Fibroblast of lung (primary cell): ENCODE results near the gene BCAN. TPM values are rescaled to one million over a fixed set of nuclear protein-coding genes. Genes with fewer than 3 reads are reported as not detected.

Experiments used
- DNase-seq, 2 donors: peaks; one replicate each; pipeline versions ENCODE4 v3.0.0 to v3.0.0-alpha.2; 2010; ENCODE audit warnings: low read depth in 2 of 2
- H2AFZ ChIP-seq: 2 replicates; pipeline ENCODE4 v1.5.1; 2012; ENCODE audit warnings: low read length, control low read depth, inconsistent platforms
- H3K27ac ChIP-seq: 2 replicates; pipeline ENCODE4 v1.5.1; 2011; ENCODE audit warnings: low read length, control low read depth; ENCODE audit not compliant: insufficient read depth
- H3K27me3 ChIP-seq: 2 replicates; pipeline ENCODE4 v1.5.1; 2011; ENCODE audit warnings: mild to moderate bottlenecking, low read length; ENCODE audit not compliant: control insufficient read depth, insufficient read depth
- H3K36me3 ChIP-seq: 2 replicates; pipeline ENCODE4 v1.5.1; 2011; ENCODE audit warnings: low read length; ENCODE audit not compliant: control insufficient read depth, insufficient read depth
- H3K4me1 ChIP-seq: 2 replicates; pipeline ENCODE4 v1.5.1; 2011; ENCODE audit warnings: low read length; ENCODE audit not compliant: control insufficient read depth, insufficient read depth; ENCODE audit errors: extremely low read depth
- H3K4me2 ChIP-seq: 2 replicates; pipeline ENCODE4 v1.5.1; 2011; ENCODE audit warnings: low read length, control low read depth; ENCODE audit not compliant: insufficient read depth; ENCODE audit errors: extremely low read depth
- H3K4me3 ChIP-seq, 4 experiments: fragments of 200-600 bp in 1 of 4; sonication (generic) in 1 of 4; replicated peaks in 1 of 4; 2 replicates each; pipeline ENCODE4 v1.5.1; 2011 to 2016; ENCODE audit warnings: low read length in 4 of 4, low read depth in 3 of 4, mild to moderate bottlenecking in 3 of 4, control low read depth in 2 of 4, inconsistent platforms in 1 of 4, mixed read lengths in 1 of 4; ENCODE audit not compliant: insufficient read depth in 1 of 4; ENCODE audit errors: control extremely low read depth in 1 of 4
- H3K79me2 ChIP-seq: 2 replicates; pipeline ENCODE4 v1.5.1; 2012; ENCODE audit warnings: mild to moderate bottlenecking, low read length, inconsistent platforms; ENCODE audit not compliant: control insufficient read depth, insufficient read depth
- H3K9ac ChIP-seq: 2 replicates; pipeline ENCODE4 v1.5.1; 2011; ENCODE audit warnings: mild to moderate bottlenecking, low read length, control low read depth; ENCODE audit not compliant: insufficient read depth
- H3K9me3 ChIP-seq: 2 replicates; pipeline ENCODE4 v1.5.1; 2012; ENCODE audit warnings: low read depth, low read length; ENCODE audit not compliant: control insufficient read depth, insufficient read depth
- H4K20me1 ChIP-seq: 2 replicates; pipeline ENCODE4 v1.5.1; 2011; ENCODE audit warnings: low read length; ENCODE audit not compliant: control insufficient read depth, insufficient read depth; ENCODE audit errors: extremely low read depth
- EZH2 ChIP-seq: IDR thresholded peaks from 2 replicates; pipeline ENCODE4 v1.5.1; 2012; ENCODE audit warnings: low read length, control low read depth, mild to moderate bottlenecking; ENCODE audit errors: missing control alignments
- polyA minus RNA-seq: library from RNA; depleted of rRNA, polyadenylated mRNA; stranded (reverse); fragments of >200 nt; gene quantifications from 2 replicates; pipeline ENCODE4 v1.2.3, GENCODE V29; 2011; ENCODE audit warnings: low replicate concordance
- polyA plus RNA-seq, 2 donors: library from polyadenylated mRNA; depleted of rRNA in 1 of 2; stranded (reverse) in 1 of 2; unstranded in 1 of 2; fragments of >200 nt; gene quantifications; 2 replicates each; pipeline ENCODE4 v1.2.1, GENCODE V29; 2011 to 2012; ENCODE audit warnings: missing spikeins in 1 of 2
- total RNA-seq: library from RNA; depleted of rRNA; stranded (reverse); fragments of >200 nt; gene quantifications from 2 replicates; pipeline ENCODE4 v1.2.1, GENCODE V29; 2014
- TF ChIP-seq, protein P1 (sequence below), 2 donors: IDR thresholded peaks in 1 of 2; conservative IDR thresholded peaks in 1 of 2; 1 replicate in 1 of 2; 2 replicates in 1 of 2; pipeline ENCODE4 v1.5.1; 2011 to 2012; ENCODE audit warnings: low read length in 2 of 2, control low read depth in 1 of 2, inconsistent platforms in 1 of 2, low read depth in 1 of 2, mild to moderate bottlenecking in 1 of 2

Gene BCAN, protein sequence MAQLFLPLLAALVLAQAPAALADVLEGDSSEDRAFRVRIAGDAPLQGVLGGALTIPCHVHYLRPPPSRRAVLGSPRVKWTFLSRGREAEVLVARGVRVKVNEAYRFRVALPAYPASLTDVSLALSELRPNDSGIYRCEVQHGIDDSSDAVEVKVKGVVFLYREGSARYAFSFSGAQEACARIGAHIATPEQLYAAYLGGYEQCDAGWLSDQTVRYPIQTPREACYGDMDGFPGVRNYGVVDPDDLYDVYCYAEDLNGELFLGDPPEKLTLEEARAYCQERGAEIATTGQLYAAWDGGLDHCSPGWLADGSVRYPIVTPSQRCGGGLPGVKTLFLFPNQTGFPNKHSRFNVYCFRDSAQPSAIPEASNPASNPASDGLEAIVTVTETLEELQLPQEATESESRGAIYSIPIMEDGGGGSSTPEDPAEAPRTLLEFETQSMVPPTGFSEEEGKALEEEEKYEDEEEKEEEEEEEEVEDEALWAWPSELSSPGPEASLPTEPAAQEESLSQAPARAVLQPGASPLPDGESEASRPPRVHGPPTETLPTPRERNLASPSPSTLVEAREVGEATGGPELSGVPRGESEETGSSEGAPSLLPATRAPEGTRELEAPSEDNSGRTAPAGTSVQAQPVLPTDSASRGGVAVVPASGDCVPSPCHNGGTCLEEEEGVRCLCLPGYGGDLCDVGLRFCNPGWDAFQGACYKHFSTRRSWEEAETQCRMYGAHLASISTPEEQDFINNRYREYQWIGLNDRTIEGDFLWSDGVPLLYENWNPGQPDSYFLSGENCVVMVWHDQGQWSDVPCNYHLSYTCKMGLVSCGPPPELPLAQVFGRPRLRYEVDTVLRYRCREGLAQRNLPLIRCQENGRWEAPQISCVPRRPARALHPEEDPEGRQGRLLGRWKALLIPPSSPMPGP
- under 0.01 TPM in 1 of 2 replicates, not detected in the other for total RNA-seq
- polyA plus RNA-seq = 0.03 and 0.05 TPM in 2 replicates
- polyA plus RNA-seq (2012) = 0.07 and 0.17 TPM in 2 replicates
- 0.89 TPM in 1 of 2 replicates, not detected in the other for polyA minus RNA-seq

DNA sequence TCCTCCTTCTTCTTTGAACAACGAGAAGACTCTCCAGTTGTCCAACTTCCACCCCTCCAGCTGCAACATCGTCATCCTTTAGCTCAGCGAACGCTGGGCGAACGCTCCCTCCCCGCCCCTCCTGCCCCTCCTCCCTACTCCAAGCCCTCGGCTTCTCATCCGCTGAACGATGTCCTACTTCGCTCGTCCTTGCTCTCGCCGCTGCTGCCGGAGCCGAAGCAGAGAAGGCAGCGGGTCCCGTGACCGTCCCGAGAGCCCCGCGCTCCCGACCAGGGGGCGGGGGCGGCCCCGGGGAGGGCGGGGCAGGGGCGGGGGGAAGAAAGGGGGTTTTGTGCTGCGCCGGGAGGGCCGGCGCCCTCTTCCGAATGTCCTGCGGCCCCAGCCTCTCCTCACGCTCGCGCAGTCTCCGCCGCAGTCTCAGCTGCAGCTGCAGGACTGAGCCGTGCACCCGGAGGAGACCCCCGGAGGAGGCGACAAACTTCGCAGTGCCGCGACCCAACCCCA is at the start of gene BCAN:
BCAN (plus strand) TSS at position 357 of the 504 bp plus-strand sequence. CDS start 3,938 bp downstream, outside the sequence.
- Histone ChIP-seq H3K4me3 (peak within 1 kb of the TSS in 2 of 4 experiments; percentile 4 to 28), H3K4me2 (no peak within 1 kb of the TSS)
- TF ChIP-seq, protein P1, sequence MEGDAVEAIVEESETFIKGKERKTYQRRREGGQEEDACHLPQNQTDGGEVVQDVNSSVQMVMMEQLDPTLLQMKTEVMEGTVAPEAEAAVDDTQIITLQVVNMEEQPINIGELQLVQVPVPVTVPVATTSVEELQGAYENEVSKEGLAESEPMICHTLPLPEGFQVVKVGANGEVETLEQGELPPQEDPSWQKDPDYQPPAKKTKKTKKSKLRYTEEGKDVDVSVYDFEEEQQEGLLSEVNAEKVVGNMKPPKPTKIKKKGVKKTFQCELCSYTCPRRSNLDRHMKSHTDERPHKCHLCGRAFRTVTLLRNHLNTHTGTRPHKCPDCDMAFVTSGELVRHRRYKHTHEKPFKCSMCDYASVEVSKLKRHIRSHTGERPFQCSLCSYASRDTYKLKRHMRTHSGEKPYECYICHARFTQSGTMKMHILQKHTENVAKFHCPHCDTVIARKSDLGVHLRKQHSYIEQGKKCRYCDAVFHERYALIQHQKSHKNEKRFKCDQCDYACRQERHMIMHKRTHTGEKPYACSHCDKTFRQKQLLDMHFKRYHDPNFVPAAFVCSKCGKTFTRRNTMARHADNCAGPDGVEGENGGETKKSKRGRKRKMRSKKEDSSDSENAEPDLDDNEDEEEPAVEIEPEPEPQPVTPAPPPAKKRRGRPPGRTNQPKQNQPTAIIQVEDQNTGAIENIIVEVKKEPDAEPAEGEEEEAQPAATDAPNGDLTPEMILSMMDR (conservative IDR thresholded peaks at IDR 0.05 in 1 of 2, IDR thresholded peaks at IDR 0.05 in 1 of 2; ENCODE audit: low read depth in 1 of 2, low read length in 2 of 2) = no peak
- no peak for TF ChIP-seq EZH2

DNA sequence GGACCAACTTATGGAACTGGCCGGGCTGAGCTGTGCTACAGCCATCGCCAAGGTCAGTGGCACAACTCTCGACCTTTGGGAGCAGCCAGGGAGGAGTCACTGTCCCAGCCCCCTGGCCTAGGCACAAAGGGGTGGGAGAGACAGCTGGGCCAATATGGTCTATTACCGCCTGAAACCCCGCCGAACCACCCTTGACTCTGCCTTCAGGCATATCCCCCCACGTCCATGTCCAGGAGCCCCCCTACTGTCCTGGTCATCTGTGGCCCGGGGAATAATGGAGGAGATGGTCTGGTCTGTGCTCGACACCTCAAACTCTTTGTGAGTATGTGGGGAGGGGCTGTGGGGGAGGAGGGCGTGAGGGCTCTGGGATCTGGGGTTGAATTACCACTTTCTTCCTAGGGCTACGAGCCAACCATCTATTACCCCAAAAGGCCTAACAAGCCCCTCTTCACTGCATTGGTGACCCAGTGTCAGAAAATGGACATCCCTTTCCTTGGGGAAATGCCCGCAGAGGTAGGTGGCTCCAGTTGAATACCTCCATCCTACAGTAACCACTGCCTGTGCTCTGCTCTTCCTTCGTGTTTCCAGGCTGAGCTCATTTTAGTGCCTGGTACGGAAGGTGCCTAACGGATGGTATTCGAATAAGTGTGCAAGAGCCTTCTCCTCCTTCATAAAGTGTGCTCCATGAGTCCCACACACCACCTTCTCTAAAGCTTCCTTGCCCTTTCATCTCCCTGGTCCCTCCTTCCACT is 49.6 kb upstream of the BCAN start:
- TF ChIP-seq, protein P1 (conservative IDR thresholded peaks at IDR 0.05 in 1 of 2, IDR thresholded peaks at IDR 0.05 in 1 of 2; ENCODE audit: low read depth in 1 of 2, low read length in 2 of 2) = no peak
- no peak for TF ChIP-seq EZH2
- Histone ChIP-seq H3K4me1 (no peaks in the 10 kb centered on the region), H3K4me2 (peak overlapping the region; percentile 88), H3K4me3 (peak overlapping the region; percentile 71 to 89 (median 76)), H3K79me2 (peaks cover 3% of the 10 kb centered on the region), H3K27ac (peak overlapping the region; percentile 13), H3K9ac (peak overlapping the region; percentile 78), H2AFZ (no peak overlapping the region), H3K36me3 (peaks cover 21% of the 10 kb centered on the region), H3K9me3 (no peaks in the 10 kb centered on the region), H3K27me3 (no peaks in the 10 kb centered on the region), H4K20me1 (no peaks in the 10 kb centered on the region)
- DNase-seq = peak in 1 of 2 donors; percentile 2

More for the DNA sequence above, at the start of gene BCAN:
- no peaks in the 10 kb centered on the region for H3K9me3 ChIP-seq
- H3K27ac ChIP-seq = no peak within 1 kb of the TSS
- no peaks in the 10 kb centered on the region for H3K79me2 ChIP-seq
- H4K20me1 ChIP-seq = no peaks in the 10 kb centered on the region
- no peak within 1 kb of the TSS for H2AFZ ChIP-seq
- H3K4me1 ChIP-seq = no peaks in the 10 kb centered on the region
- no peaks in the 10 kb centered on the region for H3K36me3 ChIP-seq
- peak in 1 of 2 donors; percentile 36 for DNase-seq
- H3K27me3 ChIP-seq = peaks cover 82% of the 10 kb centered on the region
- no peak within 1 kb of the TSS for H3K9ac ChIP-seq
